ENCODE measurements around the gene DLG3.

The DLG3 gene

DNA sequence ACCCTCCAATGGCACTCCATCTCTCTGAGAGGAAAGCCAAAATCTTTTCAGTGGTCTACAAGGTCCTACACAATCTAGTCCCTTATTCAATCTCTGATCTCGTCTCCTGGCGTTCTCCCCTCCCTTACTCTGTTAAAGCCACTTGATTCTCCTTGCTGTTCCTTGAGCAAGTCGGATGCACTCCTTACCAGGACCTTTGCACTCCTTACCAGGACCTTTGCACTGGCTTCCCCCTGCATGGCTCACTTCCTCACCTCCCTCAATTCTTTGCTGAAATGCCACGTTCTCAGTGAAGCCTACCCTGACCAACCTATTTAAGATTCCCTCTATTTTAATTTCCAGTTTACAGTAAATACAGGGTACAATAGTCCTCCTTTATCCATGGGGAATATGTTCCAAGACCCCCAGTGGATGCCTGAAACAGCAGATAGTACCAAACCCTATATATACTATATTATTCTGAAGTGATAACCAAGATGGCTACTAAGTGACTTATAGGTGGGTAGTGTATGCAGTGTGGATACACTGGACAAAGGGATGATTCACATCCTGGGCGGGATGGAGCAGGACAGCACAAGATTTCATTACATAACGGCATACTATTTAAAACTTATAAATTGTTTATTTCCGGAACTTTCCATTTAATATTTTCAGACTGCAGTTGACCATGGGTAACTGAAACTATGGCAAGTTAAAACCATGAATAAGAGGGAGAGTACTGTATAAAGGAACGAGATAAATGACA is 6.5 kb upstream of the DLG3 start:
- H3K9me2 ChIP-seq (replicated peaks; ENCODE audit: control insufficient read depth, low read length), result no peaks in the 10 kb centered on the region
- H3K9me3 ChIP-seq (ENCODE audit: control insufficient read depth, insufficient read depth, low read length), result no peaks in the 10 kb centered on the region
- no peaks in the 10 kb centered on the region for H3F3A ChIP-seq (ENCODE audit: control insufficient read depth, insufficient read depth)
- no peaks in the 10 kb centered on the region for H3K79me2 ChIP-seq (ENCODE audit: control insufficient read depth, low read length)
- no peak overlapping the region for H3K4me3 ChIP-seq (ENCODE audit: low read length)
- H3K36me3 ChIP-seq (ENCODE audit: control insufficient read depth, low read length), result no peaks in the 10 kb centered on the region
- no peaks in the 10 kb centered on the region; the same call in 1 of the 2 replicates for H3K27me3 ChIP-seq (ENCODE audit: control insufficient read depth, low read length)
- H3K4me1 ChIP-seq (ENCODE audit: control insufficient read depth, low read length), result peaks cover 16% of the 10 kb centered on the region
- H3K27ac ChIP-seq (ENCODE audit: low read depth, low read length), result no peak overlapping the region
- no peak overlapping the region for H3K4me2 ChIP-seq (ENCODE audit: low read length)
- no peak for TF ChIP-seq EZH2phosphoT487 (IDR thresholded peaks at IDR 0.05; ENCODE audit: borderline replicate concordance, low read length)
- TF ChIP-seq, protein P1, sequence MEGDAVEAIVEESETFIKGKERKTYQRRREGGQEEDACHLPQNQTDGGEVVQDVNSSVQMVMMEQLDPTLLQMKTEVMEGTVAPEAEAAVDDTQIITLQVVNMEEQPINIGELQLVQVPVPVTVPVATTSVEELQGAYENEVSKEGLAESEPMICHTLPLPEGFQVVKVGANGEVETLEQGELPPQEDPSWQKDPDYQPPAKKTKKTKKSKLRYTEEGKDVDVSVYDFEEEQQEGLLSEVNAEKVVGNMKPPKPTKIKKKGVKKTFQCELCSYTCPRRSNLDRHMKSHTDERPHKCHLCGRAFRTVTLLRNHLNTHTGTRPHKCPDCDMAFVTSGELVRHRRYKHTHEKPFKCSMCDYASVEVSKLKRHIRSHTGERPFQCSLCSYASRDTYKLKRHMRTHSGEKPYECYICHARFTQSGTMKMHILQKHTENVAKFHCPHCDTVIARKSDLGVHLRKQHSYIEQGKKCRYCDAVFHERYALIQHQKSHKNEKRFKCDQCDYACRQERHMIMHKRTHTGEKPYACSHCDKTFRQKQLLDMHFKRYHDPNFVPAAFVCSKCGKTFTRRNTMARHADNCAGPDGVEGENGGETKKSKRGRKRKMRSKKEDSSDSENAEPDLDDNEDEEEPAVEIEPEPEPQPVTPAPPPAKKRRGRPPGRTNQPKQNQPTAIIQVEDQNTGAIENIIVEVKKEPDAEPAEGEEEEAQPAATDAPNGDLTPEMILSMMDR (IDR thresholded peaks at IDR 0.05; ENCODE audit: low read depth, low read length, poor library complexity, severe bottlenecking), result no peak
- H4K20me1 ChIP-seq (ENCODE audit: control insufficient read depth, insufficient read depth, low read depth, low read length), result no peaks in the 10 kb centered on the region

DNA sequence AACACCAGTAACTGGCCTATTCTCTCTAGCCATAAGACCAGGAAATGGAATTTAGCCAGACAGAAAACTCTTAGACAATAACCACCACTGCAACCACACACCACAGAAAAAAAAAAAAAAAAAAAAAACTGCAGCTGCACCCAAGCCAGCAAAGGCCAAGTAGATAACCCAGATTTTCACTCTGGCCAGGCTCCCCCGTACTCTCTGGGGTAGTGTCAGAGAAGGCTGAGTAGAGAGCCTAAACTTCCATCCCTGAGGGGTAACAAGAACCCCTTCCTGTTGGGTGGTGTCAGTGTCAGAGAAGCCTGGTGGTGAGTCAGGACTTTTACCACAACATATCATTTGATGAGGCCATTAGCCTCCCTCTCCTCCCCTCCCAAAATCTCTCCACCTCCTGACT is 5.6 kb upstream of the DLG3 start:
- peaks cover 10% of the 10 kb centered on the region for H3K4me1 ChIP-seq (ENCODE audit: control insufficient read depth, low read length)
- H3K36me3 ChIP-seq (ENCODE audit: control insufficient read depth, low read length), result no peaks in the 10 kb centered on the region
- no peak overlapping the region for H3K27ac ChIP-seq (ENCODE audit: low read depth, low read length)
- H3F3A ChIP-seq (ENCODE audit: control insufficient read depth, insufficient read depth), result no peaks in the 10 kb centered on the region
- peaks cover 5% of the 10 kb centered on the region for H3K27me3 ChIP-seq (ENCODE audit: control insufficient read depth, low read length)
- H3K4me2 ChIP-seq (ENCODE audit: low read length), result no peak overlapping the region
- H3K79me2 ChIP-seq (ENCODE audit: control insufficient read depth, low read length), result no peaks in the 10 kb centered on the region
- TF ChIP-seq, protein P1 (IDR thresholded peaks at IDR 0.05; ENCODE audit: low read depth, low read length, poor library complexity, severe bottlenecking), result no peak
- TF ChIP-seq EZH2phosphoT487 (IDR thresholded peaks at IDR 0.05; ENCODE audit: borderline replicate concordance, low read length), result no peak
- H3K4me3 ChIP-seq (ENCODE audit: low read length), result no peak overlapping the region
- H3K9me3 ChIP-seq (ENCODE audit: control insufficient read depth, insufficient read depth, low read length), result no peaks in the 10 kb centered on the region
- H4K20me1 ChIP-seq (ENCODE audit: control insufficient read depth, insufficient read depth, low read depth, low read length), result no peaks in the 10 kb centered on the region
- H3K9me2 ChIP-seq (replicated peaks; ENCODE audit: control insufficient read depth, low read length), result no peaks in the 10 kb centered on the region

DNA sequence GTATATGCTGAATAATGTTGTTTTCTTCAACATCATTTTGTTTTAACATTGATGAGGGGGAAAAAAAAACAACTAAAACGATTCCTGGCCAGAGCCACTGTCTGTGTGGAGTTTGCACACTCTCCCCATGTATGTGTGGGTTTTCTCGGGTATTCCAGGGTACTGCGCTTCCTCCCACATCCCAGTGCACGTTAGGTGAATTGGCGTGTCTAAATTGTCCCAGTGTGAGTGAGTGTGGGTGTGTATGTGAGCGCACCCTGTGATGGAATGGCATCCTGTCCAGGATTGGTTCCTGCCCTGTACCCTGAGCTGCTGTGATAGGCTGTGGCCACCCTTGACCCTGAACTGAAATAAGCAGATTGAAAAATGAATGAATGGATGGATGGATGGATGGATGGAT is 2.4 kb upstream of the DLG3 start:
- TF ChIP-seq EZH2phosphoT487 (IDR thresholded peaks at IDR 0.05; ENCODE audit: borderline replicate concordance, low read length), result no peak
- TF ChIP-seq, protein P1 (IDR thresholded peaks at IDR 0.05; ENCODE audit: low read depth, low read length, poor library complexity, severe bottlenecking), result no peak
- Histone ChIP-seq H3K9me2 (replicated peaks; ENCODE audit: control insufficient read depth, low read length) (no peaks in the 10 kb centered on the region), H3K27me3 (ENCODE audit: control insufficient read depth, low read length) (peaks cover 14% of the 10 kb centered on the region), H3K4me3 (ENCODE audit: low read length) (no peak overlapping the region), H3K79me2 (ENCODE audit: control insufficient read depth, low read length) (no peaks in the 10 kb centered on the region), H3F3A (ENCODE audit: control insufficient read depth, insufficient read depth) (no peaks in the 10 kb centered on the region), H3K4me2 (ENCODE audit: low read length) (no peak overlapping the region), H3K4me1 (ENCODE audit: control insufficient read depth, low read length) (no peaks in the 10 kb centered on the region), H4K20me1 (ENCODE audit: control insufficient read depth, insufficient read depth, low read depth, low read length) (no peaks in the 10 kb centered on the region), H3K36me3 (ENCODE audit: control insufficient read depth, low read length) (no peaks in the 10 kb centered on the region), H3K27ac (ENCODE audit: low read depth, low read length) (no peak overlapping the region), H3K9me3 (ENCODE audit: control insufficient read depth, insufficient read depth, low read length) (no peaks in the 10 kb centered on the region)
